NCI-H524 (cell line): ENCODE data around the gene SOWAHA.
"Not testable (repeated sequence)": the region's sequence is repeated elsewhere in the genome, so short reads cannot be mapped to it uniquely, and the experiment has no call there.

Experiments used
- DNase-seq, 2 experiments: peaks; one replicate each; lab custom pipeline; 2025; lab: John Stamatoyannopoulos, UW

Gene SOWAHA

GRCh38 chr5:132777209-132778069, 35.7 kb upstream of the SOWAHA start, which contains the start of gene SEPTIN8:
Gene SEPTIN8 (minus strand): TSS chr5:132777239. CDS start chr5:132777137, 102 bp downstream.
- DNase-seq: peak in 1 of 2 experiments; percentile 41

- DNase-seq: no peak
Measured at GRCh38 chr5:132778129-132778528, 35.0 kb upstream of the SOWAHA start.

GRCh38 chr5:132778856-132779255, 34.2 kb upstream of the SOWAHA start:
- no peak for DNase-seq

GRCh38 chr5:132779961-132780360, 33.1 kb upstream of the SOWAHA start:
- no peak for DNase-seq

- no peak for DNase-seq
Measured at GRCh38 chr5:132780577-132780976, 32.5 kb upstream of the SOWAHA start.

GRCh38 chr5:132781029-132781428, 32.1 kb upstream of the SOWAHA start:
- DNase-seq: no peak

GRCh38 chr5:132782101-132782500, 31.0 kb upstream of the SOWAHA start:
- no peak for DNase-seq

- no peak for DNase-seq
Measured at GRCh38 chr5:132785365-132785764, 27.7 kb upstream of the SOWAHA start.

- DNase-seq: no peak
Measured at GRCh38 chr5:132785864-132786263, 27.2 kb upstream of the SOWAHA start.

- no peak for DNase-seq
Measured at GRCh38 chr5:132787076-132787475, 26.0 kb upstream of the SOWAHA start.

- DNase-seq: no peak
Measured at GRCh38 chr5:132788508-132788907, 24.6 kb upstream of the SOWAHA start.

- peak in 1 of 2 experiments; percentile 22 for DNase-seq
Measured at GRCh38 chr5:132788990-132789886, 23.9 kb upstream of the SOWAHA start.

GRCh38 chr5:132790201-132790865, 22.8 kb upstream of the SOWAHA start:
- DNase-seq: no peak

GRCh38 chr5:132791026-132791425, 22.1 kb upstream of the SOWAHA start:
- no peak for DNase-seq

- peak in 1 of 2 experiments; percentile 40 for DNase-seq
Measured at GRCh38 chr5:132797651-132798050, 15.5 kb upstream of the SOWAHA start.

GRCh38 chr5:132799392-132799791, 13.7 kb upstream of the SOWAHA start:
- no peak for DNase-seq

GRCh38 chr5:132800545-132800944, 12.6 kb upstream of the SOWAHA start:
- DNase-seq: no peak

GRCh38 chr5:132802044-132802684, 10.9 kb upstream of the SOWAHA start:
- DNase-seq: no peak

GRCh38 chr5:132802685-132803066, 10.4 kb upstream of the SOWAHA start:
- not testable (repeated sequence) for DNase-seq

- DNase-seq: not testable (repeated sequence)
Measured at GRCh38 chr5:132804219-132804618, 8.9 kb upstream of the SOWAHA start.

GRCh38 chr5:132805872-132806271, 7.2 kb upstream of the SOWAHA start:
- DNase-seq: not testable (repeated sequence)

GRCh38 chr5:132806804-132807162, 6.3 kb upstream of the SOWAHA start:
- DNase-seq: not testable (repeated sequence)
